Right ventricle myocardium inferior (tissue), 1 donor: ENCODE results near the gene FLNB. TPM values are rescaled to one million over a fixed set of nuclear protein-coding genes. Genes with fewer than 3 reads are reported as not detected.
A peak's percentile ranks its signal among the peaks of the same experiment; 100 is the strongest.

Experiments used
- ATAC-seq: fragments of 200-7000 bp; cut with Tn5 transposase; one replicate; pipeline ENCODE4 v1.9.1; 2020; ENCODE audit warnings: mild to moderate bottlenecking, moderate library complexity
- DNase-seq: peaks from one replicate; pipeline ENCODE4 v3.0.0; 2021; ENCODE audit errors: missing footprints
- intact Hi-C: fragments of 100-400 bp; cut with DNase I; formaldehyde crosslinking; loops from one replicate; pipeline ENCODE4 v1.11.0; 2022
- total RNA-seq: library from RNA; stranded (reverse); fragmentation: NEBNext Ultra II Directional; extraction: Animal tissue kit (Norgen Biotek cat#: 25700); gene quantifications from one replicate; pipeline ENCODE4 v1.2.1, GENCODE V29; 2021
- donor health status: DM: no; HTN: yes; CAD: no; lungs with severe emphysema.

FLNB gene
- total RNA-seq, 1 donor from 2014 or later, result 32.1 TPM

GRCh38 chr3:58132850-58133249 lies 124.6 kb downstream of the FLNB start:
- no peak for DNase-seq
- ATAC-seq, result no peak
- intact Hi-C loops, result no loop called here

GRCh38 chr3:58134468-58134867 lies 126.2 kb downstream of the FLNB start:
- intact Hi-C loops, result no loop called here
- ATAC-seq (no peak), DNase-seq (no peak)

GRCh38 chr3:58135712-58136543 lies 127.7 kb downstream of the FLNB start:
- intact Hi-C loops, result no loop called here
- no peak for DNase-seq
- peak; percentile 80 for ATAC-seq

- DNase-seq (no peak), ATAC-seq (no peak)
- intact Hi-C loops, result no loop called here
These were observed 129.1 kb downstream of the FLNB start for GRCh38 chr3:58137306-58137705.

- ATAC-seq (no peak), DNase-seq (no peak)
- intact Hi-C loops, result no loop called here
These were observed 133.6 kb downstream of the FLNB start for GRCh38 chr3:58141766-58142345.

GRCh38 chr3:58143417-58144055 lies 135.3 kb downstream of the FLNB start:
- intact Hi-C loops, result no loop called here
- DNase-seq (no peak), ATAC-seq (no peak)

DNA sequence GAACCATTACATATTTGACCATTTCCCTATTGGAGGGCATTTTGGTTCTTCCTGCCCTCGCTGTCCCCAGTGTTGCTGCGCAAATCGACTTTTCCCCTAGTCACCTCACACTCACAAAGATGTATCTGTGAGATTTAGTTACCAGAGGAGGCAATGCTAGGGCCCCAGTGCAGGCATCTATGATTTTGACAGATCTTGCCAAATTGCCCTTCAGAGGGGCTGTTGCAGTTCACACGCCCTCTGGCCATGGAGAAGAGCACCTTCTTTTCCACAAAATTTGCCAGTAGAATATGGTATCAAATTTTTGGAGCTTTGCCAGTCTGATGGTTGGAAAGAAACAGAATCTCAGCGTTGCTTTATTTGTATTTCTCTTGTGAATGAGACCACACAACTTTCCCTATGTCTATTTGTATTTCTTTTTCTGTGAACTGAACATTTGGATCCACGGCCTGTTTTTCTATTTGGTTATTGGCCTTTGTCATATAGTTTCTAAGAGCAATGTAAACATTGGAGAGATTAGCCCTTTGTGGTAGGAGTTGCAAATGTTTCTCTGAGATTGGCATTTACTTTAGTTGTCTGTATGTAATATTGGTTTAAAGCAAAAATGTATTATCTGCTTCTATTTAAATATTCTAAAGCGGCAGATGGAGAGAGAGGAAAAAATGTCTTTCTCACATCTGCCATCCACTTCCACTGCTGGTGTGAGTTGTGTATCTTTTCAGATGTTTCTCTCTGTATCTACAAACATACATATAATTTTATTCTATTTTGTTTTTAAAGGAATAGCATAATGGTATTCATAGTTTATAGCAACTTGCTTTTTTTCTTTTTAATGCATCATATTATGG lies 136.5 kb downstream of the FLNB start:
- ATAC-seq, result no peak
- intact Hi-C loops, result no loop called here
- DNase-seq, result no peak

GRCh38 chr3:58148049-58148448 lies 139.8 kb downstream of the FLNB start:
- intact Hi-C loops, result no loop called here
- DNase-seq (no peak), ATAC-seq (no peak)

- intact Hi-C loops, result no loop called here
- no peak for ATAC-seq
- no peak for DNase-seq
These were observed 142.0 kb downstream of the FLNB start for GRCh38 chr3:58150130-58150809.

DNA sequence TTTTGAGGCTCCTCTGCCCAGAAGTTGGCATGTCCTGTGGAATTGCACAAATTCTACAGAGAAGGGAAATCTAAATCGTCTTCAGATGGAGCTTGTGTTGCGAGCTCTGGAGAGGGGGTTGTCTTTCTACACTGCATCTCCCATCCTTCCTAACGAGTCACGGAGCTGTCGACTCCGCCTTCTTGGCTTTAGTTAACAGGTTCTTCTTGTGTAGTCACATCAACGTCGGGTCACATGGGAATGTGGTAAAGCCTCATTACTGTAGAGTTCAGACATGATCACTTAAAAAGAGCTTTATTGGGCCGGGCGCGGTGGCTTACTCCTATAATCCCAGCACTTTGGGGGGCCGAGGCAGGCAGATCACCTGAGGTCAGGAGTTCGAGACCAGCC lies 142.6 kb downstream of the FLNB start:
- ATAC-seq (no peak), DNase-seq (no peak)
- intact Hi-C loops, result no loop called here

DNA sequence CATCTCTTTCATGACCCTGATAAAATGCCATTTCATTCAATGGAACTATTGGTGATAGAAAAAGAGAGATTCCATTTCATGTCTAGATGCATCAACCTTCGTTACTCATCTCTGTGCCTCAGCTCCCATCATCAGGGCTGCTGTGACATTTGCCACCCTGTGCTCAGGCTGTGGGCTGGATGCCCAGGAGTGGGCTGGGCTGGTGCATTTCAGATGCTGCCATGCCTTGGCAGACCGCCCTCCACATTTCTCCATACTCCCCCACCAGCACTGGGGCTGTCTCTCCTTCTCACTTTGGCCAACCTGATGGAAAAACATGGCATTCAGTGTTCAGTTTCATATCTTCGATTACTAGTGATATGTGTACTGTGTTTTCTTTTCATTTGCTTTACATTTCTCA lies 143.4 kb downstream of the FLNB start:
- peak; percentile 88 for DNase-seq
- intact Hi-C loops, result no loop called here
- peak; percentile 92 for ATAC-seq

- ATAC-seq, result no peak
- DNase-seq, result no peak
- intact Hi-C loops, result no loop called here
These were observed 144.2 kb downstream of the FLNB start for GRCh38 chr3:58152225-58153015.

DNA sequence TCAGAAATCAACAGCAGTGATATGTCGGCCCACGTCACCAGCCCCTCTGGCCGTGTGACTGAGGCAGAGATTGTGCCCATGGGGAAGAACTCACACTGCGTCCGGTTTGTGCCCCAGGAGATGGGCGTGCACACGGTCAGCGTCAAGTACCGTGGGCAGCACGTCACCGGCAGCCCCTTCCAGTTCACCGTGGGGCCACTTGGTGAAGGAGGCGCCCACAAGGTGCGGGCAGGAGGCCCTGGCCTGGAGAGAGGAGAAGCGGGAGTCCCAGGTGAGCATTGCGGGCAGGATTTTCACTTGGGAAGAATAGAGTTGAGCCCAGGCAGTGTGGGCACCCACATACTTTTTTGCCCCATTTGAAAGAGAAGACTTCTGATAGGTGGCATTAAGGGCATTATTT lies 145.1 kb downstream of the FLNB start:
- intact Hi-C loops, result no loop called here
- DNase-seq (no peak), ATAC-seq (no peak)

DNA sequence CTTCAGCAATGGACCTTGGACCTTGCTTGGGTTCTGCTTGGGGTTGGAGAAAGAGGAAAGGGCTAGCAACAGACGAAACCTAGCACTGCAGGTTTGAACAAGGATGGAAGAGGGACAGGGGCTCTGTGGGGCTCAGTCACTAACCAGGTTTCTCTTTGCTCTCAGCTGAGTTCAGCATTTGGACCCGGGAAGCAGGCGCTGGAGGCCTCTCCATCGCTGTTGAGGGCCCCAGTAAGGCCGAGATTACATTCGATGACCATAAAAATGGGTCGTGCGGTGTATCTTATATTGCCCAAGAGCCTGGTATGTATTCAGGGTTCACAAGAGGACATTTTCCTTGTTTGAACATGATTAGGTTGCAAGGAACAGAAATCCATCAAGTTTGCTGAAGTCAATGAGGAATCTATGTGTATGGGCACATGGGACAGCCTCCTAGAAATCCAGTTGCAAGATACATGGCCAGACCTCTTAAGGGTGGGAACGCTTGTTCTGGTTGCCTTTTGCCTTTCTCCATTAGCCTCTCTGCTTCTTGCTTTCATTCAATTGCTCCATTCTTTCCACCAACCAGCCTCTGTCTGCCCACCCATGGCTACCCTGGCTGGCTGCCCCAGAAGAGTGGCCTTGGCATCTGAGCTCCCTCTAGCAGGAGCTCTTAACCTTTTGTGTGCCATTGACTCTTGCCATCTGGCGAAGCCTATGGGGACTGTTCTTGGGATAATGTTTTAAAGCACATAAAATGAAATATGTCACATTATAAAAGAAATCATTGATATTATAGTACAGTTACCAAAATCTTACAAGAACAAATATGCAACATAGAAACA lies 146.6 kb downstream of the FLNB start:
- ATAC-seq (no peak), DNase-seq (no peak)
- intact Hi-C loops, result no loop called here

- ATAC-seq (no peak), DNase-seq (no peak)
- intact Hi-C loops, result no loop called here
These were observed 147.6 kb downstream of the FLNB start for GRCh38 chr3:58155838-58156237.

- no peak for DNase-seq
- intact Hi-C loops, result no loop called here
These were observed 149.5 kb downstream of the FLNB start for GRCh38 chr3:58157700-58158099.

DNA sequence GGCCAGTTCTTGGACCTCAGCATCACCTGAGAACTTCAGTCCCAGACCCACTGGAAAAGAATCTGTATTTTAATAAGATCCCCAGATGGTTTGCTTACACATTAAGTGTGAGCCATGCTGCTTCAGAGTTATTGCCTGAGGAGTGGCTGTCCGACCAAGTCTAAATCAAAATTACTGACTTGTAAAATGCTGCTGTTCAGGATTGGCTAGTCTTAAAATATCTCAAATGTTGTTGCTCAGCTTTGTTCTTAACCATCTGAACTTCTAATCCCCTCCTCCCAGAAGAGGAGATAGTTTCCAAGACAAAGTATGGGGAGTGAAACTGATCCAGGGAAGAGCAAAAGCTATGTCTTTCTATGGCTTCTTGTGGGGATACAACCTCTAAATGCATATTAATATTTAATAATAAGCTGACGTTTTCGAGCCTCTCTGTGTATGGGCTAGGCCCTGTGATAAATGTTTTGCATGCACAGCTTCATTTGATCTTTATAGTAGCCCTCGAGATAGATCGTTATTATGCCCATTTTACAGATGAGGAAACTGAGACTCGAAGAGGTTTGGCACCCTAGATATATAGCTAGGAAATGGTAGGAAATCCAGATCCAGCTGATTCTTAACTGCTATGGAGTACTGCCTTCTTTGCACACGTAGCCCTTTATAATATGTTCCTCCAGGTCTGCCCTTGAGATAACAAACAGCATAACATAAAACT lies 150.4 kb downstream of the FLNB start:
- intact Hi-C loops, result no loop called here
- no peak for ATAC-seq
- no peak for DNase-seq

More at GRCh38 chr3:58157700-58158099, 149.5 kb downstream of the FLNB start:
- no peak for ATAC-seq
